Activated T-helper 1 cell treated with anti-CD3 and anti-CD28 coated beads, Interleukin-12 subunit alpha, Interleukin-12 subunit beta, Interleukin-2, Interleukin-4 antibody, amounts not matched to agents 30 ng/mL and 10 ng/mL and 1 ng/mL, durations not matched to agents 14 hours and 24 hours and 36 hours (primary cell): Measurements from ENCODE around the gene COX8A. TPM values are rescaled to one million over a fixed set of nuclear protein-coding genes. Genes with fewer than 3 reads are reported as not detected.

Experiments used
- DNase-seq: peaks from one replicate; pipeline ENCODE4 v3.0.0; 2021; ENCODE audit warnings: low spot score
- H3K27ac Mint-ChIP-seq: one replicate; pipeline ENCODE4 v1.8.0; 2021; ENCODE audit warnings: mild to moderate bottlenecking, mixed read lengths
- H3K27me3 Mint-ChIP-seq: one replicate; pipeline ENCODE4 v1.8.0; 2022; ENCODE audit warnings: mild to moderate bottlenecking, moderate library complexity, mixed read lengths; ENCODE audit not compliant: insufficient read depth
- H3K36me3 Mint-ChIP-seq: one replicate; pipeline ENCODE4 v1.8.0; 2021; ENCODE audit warnings: low read depth, mixed read lengths
- H3K4me1 Mint-ChIP-seq: one replicate; pipeline ENCODE4 v1.8.0; 2021; ENCODE audit warnings: low read depth, mixed read lengths
- H3K4me3 Mint-ChIP-seq: one replicate; pipeline ENCODE4 v1.8.0; 2021; ENCODE audit warnings: mild to moderate bottlenecking, moderate library complexity, mixed read lengths
- H3K9me3 Mint-ChIP-seq: one replicate; pipeline ENCODE4 v1.8.0; 2021; ENCODE audit warnings: mixed read lengths
- intact Hi-C: fragments of 100-400 bp; cut with micrococcal nuclease; formaldehyde crosslinking; loops from one replicate; pipeline ENCODE4 v1.15.1; 2024
- total RNA-seq: library from RNA; stranded (reverse); gene quantifications from 2 replicates; pipeline ENCODE4 v1.2.3, GENCODE V29; 2022

COX8A gene
- total RNA-seq, 1 donor from 2014 or later = 289 TPM

DNA sequence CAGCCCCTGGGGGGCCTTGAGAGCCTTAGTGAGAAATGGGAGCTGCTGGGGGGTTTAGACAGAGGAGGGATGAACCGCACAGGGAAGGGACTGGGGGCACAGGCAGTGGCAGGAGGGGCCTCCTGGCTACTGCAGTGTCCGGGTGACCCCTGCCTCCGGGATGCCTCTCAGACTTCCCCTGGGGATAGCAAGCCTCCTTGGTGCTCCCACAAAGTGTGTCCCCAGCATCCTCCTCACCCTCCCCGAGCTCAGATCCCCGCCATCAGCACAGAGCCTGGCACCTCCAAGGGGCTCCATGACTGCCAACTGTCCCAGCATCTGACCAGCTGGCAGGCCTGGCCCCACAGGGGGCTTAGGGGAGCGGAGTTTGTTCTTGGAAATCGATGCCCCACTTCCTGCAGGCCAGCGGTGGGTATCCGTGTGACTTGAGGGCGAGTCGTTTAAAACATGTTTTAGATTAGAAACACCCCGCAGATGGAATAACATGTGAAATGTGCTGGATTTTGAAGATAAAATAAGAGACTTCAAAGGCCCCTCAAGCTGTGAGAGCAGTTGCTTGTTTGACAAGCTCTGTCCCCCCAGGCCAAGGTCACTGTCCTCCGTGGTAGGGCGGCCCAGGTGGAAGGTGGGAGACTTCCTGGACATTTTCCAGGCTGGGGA, 47.8 kb downstream of the COX8A start:
- intact Hi-C loops = no loop called here
- no peaks in the 10 kb centered on the region for H3K9me3 Mint-ChIP-seq
- H3K4me1 Mint-ChIP-seq = no peaks in the 10 kb centered on the region
- DNase-seq = no peak
- peaks cover 2% of the 10 kb centered on the region for H3K27me3 Mint-ChIP-seq
- H3K27ac Mint-ChIP-seq = no peak overlapping the region
- no peak overlapping the region for H3K4me3 Mint-ChIP-seq
- no peaks in the 10 kb centered on the region for H3K36me3 Mint-ChIP-seq

DNA sequence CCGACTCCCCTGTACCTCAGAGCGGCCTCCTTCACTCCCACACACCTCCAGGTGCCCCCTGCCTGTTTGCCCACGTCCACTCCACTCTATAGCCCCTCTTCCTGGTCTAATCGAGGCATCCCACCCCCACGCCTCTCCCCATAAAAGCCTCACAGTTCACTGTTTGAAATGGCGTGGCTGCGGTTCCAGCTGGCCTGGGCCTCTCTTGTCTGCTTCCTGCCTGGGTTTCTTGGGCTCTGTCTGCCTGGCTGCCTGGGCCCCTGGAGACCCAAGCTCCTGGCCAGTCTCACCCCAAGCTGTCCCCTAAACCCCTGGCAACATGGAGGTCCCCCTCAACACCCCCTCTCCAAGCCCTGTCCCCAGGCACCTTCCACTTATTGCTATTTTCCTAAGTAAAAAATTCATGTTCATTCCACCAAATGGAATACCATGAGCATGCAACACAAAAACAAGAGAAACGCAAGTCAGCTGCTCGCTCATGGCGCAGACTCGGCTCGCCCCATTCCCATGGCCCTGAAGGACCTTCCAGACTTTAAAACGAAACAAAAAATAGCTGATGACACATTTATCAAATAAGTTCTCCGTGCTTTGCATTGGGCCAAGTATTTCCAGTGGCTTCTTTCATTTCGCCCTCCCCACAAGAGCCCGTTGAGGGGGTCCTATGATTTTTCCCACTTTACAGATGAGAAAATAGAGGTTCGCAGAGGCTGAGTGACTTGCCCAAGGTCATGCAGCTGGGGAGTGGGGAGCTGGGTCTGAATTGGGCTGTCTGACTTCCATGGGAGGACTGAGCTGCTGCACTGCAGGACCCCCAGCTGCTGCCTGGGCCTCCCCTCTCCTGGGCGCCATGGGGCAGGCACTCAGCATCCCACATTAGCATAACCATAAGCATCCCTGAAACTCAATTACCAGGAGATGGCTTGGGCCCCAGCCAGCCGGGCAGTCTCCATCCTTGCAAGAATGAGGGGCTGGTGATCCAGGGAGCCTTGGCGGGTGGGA, 49.6 kb downstream of the COX8A start:
- H3K27ac Mint-ChIP-seq = no peak overlapping the region
- H3K36me3 Mint-ChIP-seq = no peaks in the 10 kb centered on the region
- H3K4me3 Mint-ChIP-seq = no peak overlapping the region
- H3K4me1 Mint-ChIP-seq = no peaks in the 10 kb centered on the region
- H3K9me3 Mint-ChIP-seq = no peaks in the 10 kb centered on the region
- peaks cover 8% of the 10 kb centered on the region for H3K27me3 Mint-ChIP-seq
- intact Hi-C loops = no loop called here
- DNase-seq = no peak

DNA sequence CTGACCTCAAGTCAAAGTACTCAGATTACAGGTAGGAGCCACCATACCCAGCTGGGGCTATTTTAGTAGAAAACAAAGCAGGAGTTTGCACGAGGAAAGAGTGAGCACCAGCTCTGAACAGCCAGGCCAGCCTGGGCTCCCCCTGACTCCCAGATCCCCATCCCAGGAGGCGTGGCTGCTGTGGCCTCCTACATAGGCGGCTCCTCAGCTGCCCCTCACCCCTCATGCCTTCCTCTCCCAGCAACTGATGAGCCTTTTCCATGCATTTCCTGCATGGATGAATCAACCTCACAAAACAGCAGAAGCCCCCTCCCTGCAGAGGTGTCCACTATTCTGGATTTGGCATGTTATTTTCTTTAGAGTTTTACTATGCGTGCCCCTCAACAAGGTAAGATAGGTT, 50.8 kb downstream of the COX8A start:
- H3K4me1 Mint-ChIP-seq = no peaks in the 10 kb centered on the region
- peaks cover 8% of the 10 kb centered on the region for H3K27me3 Mint-ChIP-seq
- intact Hi-C loops = no loop called here

More for the DNA sequence above, 50.8 kb downstream of the COX8A start:
- H3K9me3 Mint-ChIP-seq = no peaks in the 10 kb centered on the region
- no peak for DNase-seq
- H3K36me3 Mint-ChIP-seq = no peaks in the 10 kb centered on the region
- H3K4me3 Mint-ChIP-seq = no peak overlapping the region
- no peak overlapping the region for H3K27ac Mint-ChIP-seq

Other genes with a start within 250 kb of the COX8A start
- 3.8 and 5.3 TPM in 2 replicates for gene ZFTA, start 205.8 kb upstream of the COX8A start, total RNA-seq
- 60.0 and 64.3 TPM in 2 replicates for gene SPINDOC, start 161.2 kb upstream of the COX8A start, total RNA-seq
- gene MARK2, start 135.5 kb upstream of the COX8A start, total RNA-seq = 44.7 and 46.0 TPM in 2 replicates
- gene RCOR2, start 57.5 kb upstream of the COX8A start, total RNA-seq = 0.21 and 0.34 TPM in 2 replicates
- 25.3 and 31.6 TPM in 2 replicates for gene NAA40, start 35.6 kb upstream of the COX8A start, total RNA-seq
- gene OTUB1, start 11.8 kb downstream of the COX8A start, total RNA-seq = 104 and 114 TPM in 2 replicates
- gene FLRT1, start 61.3 kb downstream of the COX8A start, total RNA-seq = not detected in 2 replicates
- 17.4 and 20.2 TPM in 2 replicates for gene MACROD1, start 191.5 kb downstream of the COX8A start, total RNA-seq
- gene STIP1, start 211.6 kb downstream of the COX8A start, total RNA-seq = 493 and 495 TPM in 2 replicates
- 201 and 211 TPM in 2 replicates for gene FERMT3, start 232.1 kb downstream of the COX8A start, total RNA-seq